NOMO-1 treated with DMSO at 0.1 percent for 48 hours (cell line): ENCODE measurements around the gene UBXN7.
A peak's percentile ranks its signal among the peaks of the same experiment; 100 is the strongest.
"Not testable (repeated sequence)": the region's sequence is repeated elsewhere in the genome, so short reads cannot be mapped to it uniquely, and the experiment has no call there.

Source experiments
- DNase-seq: peaks from one replicate; lab custom pipeline; 2025; ENCODE audit not compliant: unreplicated experiment; lab: John Stamatoyannopoulos, UW

Gene UBXN7

DNA sequence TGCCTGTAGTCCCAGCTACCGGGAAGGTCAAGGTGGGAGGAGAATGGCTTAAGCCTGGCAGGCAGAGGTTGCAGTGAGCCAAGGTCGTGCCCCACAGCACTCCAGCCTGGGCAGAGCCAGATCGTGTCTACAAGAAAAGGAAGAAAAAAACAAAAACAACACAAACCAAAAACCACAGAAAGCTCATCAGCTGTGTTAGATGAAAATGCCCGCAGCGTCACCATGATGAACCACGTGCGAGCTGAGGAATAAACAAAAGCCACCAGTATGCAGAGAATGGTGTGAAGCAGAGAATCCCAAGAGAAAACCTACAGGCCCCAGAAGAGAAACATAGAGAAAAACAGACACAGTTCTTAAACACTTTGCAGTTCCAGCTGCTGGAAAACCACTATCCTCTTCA, 74.3 kb downstream of the UBXN7 start:
- DNase-seq: no peak

DNA sequence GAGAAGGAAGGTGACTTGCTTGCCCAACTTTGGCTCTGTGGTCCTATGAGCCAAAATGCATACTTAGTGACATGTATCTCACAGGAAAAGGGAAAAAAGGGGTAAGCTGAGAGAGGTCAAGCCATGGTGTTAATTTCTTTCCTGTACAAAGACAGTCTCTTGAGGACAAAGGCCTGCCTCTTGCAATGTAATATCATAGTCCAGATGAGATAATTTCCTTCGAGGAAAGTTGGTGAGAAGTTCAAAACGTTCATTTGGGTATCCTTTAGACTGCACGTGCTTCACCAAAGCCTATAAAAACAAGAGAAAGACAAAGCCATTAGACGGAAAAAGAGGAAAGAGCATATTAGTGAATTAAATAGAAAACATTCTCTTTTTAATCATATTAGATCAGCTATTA, 75.7 kb downstream of the UBXN7 start:
- no peak for DNase-seq

- DNase-seq: no peak
Measured at GRCh38 chr3:196355668-196356067, 76.6 kb downstream of the UBXN7 start.

- DNase-seq: no peak
Measured at GRCh38 chr3:196354132-196354531, 78.1 kb downstream of the UBXN7 start.

GRCh38 chr3:196351541-196351940, 80.7 kb downstream of the UBXN7 start:
- no peak for DNase-seq

DNA sequence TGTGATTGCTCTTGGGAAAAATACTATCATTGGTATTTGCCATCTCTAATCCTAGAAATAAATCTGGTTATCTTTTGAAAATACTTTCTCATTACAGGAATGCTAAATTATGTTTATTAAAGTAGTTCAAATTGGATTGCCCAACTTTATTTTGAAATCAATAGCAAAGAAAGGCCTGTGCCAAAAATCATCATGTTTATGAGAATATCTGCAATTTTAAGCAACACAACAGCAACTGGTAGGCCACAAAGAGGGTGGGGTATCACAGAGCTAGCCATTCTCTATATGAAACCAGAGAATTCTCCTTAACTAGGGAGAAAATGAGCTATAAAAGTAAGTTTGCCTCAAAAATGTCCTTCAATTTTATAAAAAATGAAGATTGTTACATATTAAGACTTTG, 82.2 kb downstream of the UBXN7 start:
- DNase-seq: no peak

DNA sequence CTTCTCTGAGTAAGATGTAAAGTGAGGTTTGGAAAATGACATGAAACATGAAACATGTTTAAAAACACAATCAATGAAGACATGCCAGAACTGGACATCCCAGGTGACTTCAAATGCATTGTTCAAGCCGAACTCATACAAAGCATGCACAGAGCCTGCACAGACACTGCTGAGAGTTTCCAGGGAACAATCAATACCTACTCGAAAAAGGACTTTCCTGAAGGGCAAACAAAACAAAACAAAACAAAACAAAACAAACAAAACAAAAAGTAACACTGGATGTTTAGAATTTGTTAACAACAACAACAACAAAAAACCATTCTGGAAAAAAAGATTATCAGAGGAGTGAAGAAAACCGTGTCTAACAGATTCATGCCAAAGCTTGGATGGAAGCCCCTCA, 83.5 kb downstream of the UBXN7 start:
- no peak for DNase-seq

DNA sequence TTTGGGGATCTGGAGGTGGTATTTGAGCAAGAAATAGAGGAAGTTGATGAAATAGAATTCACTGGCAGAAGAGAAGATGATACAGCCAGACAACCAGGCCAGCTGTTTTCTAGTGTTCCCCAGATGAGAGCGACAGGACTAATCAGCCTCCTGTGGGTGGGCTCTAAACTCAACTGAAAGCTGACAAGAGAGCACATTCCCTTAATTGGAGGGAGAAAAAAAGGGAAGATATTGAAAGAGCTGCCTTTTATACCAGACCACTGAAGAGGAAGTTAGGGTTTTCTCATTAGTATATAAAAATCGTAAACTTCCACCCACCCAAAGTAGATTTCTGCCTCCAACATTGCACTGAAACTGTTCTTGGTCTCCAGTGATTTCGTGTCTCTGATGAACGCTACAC, 87.6 kb downstream of the UBXN7 start:
- DNase-seq: peak; percentile 94

- not testable (repeated sequence) for DNase-seq
Measured at GRCh38 chr3:196343917-196344316, 88.3 kb downstream of the UBXN7 start.

- peak; percentile 91 for DNase-seq
Measured at GRCh38 chr3:196341137-196341536, 91.1 kb downstream of the UBXN7 start.

- DNase-seq: peak; percentile 59
Measured at GRCh38 chr3:196340466-196340865, 91.8 kb downstream of the UBXN7 start.

- peak; percentile 73 for DNase-seq
Measured at GRCh38 chr3:196339493-196340254, 92.6 kb downstream of the UBXN7 start.

- DNase-seq: no peak
Measured at GRCh38 chr3:196339044-196339443, 93.2 kb downstream of the UBXN7 start.

- no peak for DNase-seq
Measured at GRCh38 chr3:196336319-196337145, 95.7 kb downstream of the UBXN7 start.

GRCh38 chr3:196335503-196335948, 96.7 kb downstream of the UBXN7 start:
- no peak for DNase-seq

DNA sequence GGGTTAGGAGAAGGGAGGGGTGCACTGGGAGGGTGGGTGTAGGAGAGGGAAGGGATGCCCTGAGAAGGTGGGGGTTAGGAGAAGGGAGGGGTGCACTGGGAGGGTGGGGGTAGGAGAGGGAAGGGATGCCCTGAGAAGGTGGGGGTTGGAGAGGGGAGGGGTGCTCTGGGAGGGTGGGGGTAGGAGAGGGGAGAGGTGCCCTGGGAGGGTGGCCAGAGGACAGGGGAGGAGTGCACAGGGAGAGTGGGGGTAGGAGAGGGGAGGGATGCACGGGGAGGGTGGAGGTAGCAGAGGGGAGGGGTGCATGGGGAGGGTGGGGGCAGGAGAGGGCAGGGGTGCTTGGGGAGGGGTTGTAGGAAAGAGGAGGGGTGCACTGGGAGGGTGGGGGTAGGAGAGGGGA, 97.2 kb downstream of the UBXN7 start:
- DNase-seq: no peak

- DNase-seq: no peak
Measured at GRCh38 chr3:196332168-196332567, 100.1 kb downstream of the UBXN7 start.

GRCh38 chr3:196327405-196327804, 104.8 kb downstream of the UBXN7 start:
- DNase-seq: no peak

GRCh38 chr3:196326936-196327335, 105.3 kb downstream of the UBXN7 start:
- DNase-seq: no peak

GRCh38 chr3:196323691-196324090, 108.5 kb downstream of the UBXN7 start:
- no peak for DNase-seq

GRCh38 chr3:196323016-196323415, 109.2 kb downstream of the UBXN7 start:
- DNase-seq: no peak

DNA sequence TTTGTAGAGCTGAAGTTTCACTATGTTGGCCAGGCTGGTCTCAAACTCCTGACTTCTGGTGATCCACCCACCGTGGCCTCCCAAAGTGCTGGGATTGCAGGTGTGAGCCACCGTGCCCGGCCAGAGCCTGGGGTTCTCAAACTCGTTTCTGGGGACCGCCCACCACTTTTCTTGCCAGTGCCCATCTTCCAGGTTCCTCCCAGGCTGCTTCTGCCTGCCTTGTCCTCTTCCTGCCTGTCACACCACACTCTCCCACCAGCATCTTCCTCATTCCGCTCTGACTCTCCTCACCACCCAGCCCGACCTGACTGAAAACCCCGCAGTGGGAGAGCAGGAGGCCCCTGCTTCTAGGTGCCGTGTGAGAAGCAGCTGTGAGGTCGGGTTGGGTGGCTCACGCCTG, 111.1 kb downstream of the UBXN7 start:
- DNase-seq: peak; percentile 32
